ENCODE measurements around the gene NT5DC1. TPM values are rescaled to one million over a fixed set of nuclear protein-coding genes. Genes with fewer than 3 reads are reported as not detected.

Gene NT5DC1
- polyA plus RNA-seq, 1 of the 3 experiments (the other 2 are of a cell fraction), result 20.3 TPM

DNA sequence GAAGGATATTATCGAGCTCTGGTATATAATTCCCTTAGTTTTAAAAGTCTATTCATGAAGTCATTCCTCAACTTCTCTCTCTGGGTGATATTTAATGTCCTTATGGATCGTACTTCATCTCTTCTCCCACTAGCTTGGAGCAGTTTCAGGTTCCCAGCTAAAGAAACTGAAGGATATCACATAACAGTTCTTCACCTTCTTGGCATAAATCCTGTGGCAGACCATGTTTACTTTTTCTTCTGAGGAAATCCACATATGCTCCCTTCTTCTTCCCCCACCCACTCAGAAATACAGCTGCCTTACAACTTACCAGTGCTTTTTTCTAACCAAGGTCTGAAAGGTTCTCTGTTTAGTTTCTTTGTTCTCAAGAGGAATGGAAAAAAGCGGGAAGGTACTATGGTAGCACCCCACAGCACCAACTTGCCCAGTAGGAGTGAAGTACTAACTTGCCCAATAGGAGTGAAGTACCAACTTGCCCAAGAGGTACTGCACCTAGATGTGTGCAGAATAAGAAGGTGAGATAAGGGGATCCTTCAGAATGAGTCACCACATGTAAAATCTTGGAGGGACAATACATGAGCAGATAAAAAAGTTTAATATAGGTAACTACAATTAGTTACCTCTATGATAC is 100.1 kb downstream of the NT5DC1 start:
- CTCF ChIA-PET, result interaction anchor here (1.1 kb wide), 1 partner anchor 17 kb away, joined by 5 read pairs; no protein-coding TSS in a partner anchor
- H3K4me3 ChIP-seq (ENCODE audit: low read depth in 2 of 2, low read length in 1 of 2), result no peak overlapping the region
- no peak overlapping the region for H3K9ac ChIP-seq
- no peaks in the 10 kb centered on the region for H3K9me2 ChIP-seq
- no peak overlapping the region for H3K4me2 ChIP-seq
- no peaks in the 10 kb centered on the region for H3K9me3 ChIP-seq
- no peak overlapping the region for H2AFZ ChIP-seq (ENCODE audit: low read depth)
- H3K27ac ChIP-seq (ENCODE audit: low read depth in 2 of 2, low read length in 1 of 2), result no peak overlapping the region
- H3F3A ChIP-seq (replicated peaks; ENCODE audit: insufficient read depth), result no peaks in the 10 kb centered on the region
- H3K79me2 ChIP-seq (ENCODE audit: insufficient read depth), result no peaks in the 10 kb centered on the region
- H4K20me1 ChIP-seq (ENCODE audit: insufficient read depth), result no peaks in the 10 kb centered on the region
- peaks cover 0 to under 1% of the 10 kb centered on the region in 2 experiments; a peak in 1 of 4 replicates for H3K4me1 ChIP-seq (ENCODE audit: control insufficient read depth in 1 of 2, insufficient read depth in 2 of 2, low read depth in 1 of 2, low read length in 1 of 2)
- no peaks in the 10 kb centered on the region for H3K27me3 ChIP-seq (ENCODE audit: insufficient read depth)
- DNase-seq, result no peak
- WGBS (ENCODE audit: low lambda C conversion rate), result 95% methylated on average over 3 of the region's 3 CpGs
- POLR2A ChIA-PET, result no interaction called here
- TF ChIP-seq FOXM1 (IDR thresholded peaks at IDR 0.05; ENCODE audit: low read depth) (no peak), RCOR1 (IDR thresholded peaks at IDR 0.05; ENCODE audit: low read length) (no peak), POLR2AphosphoS5 (IDR thresholded peaks at IDR 0.05; ENCODE audit: low read depth, low read length) (no peak), RFX5 (IDR thresholded peaks at IDR 0.05; ENCODE audit: low read length) (no peak), SIN3A (IDR thresholded peaks at IDR 0.05; ENCODE audit: borderline replicate concordance, low read depth, low read length) (no peak), TAF1 (IDR thresholded peaks at IDR 0.05; ENCODE audit: borderline replicate concordance, low read depth, low read length) (no peak)
- TF ChIP-seq, protein P1, sequence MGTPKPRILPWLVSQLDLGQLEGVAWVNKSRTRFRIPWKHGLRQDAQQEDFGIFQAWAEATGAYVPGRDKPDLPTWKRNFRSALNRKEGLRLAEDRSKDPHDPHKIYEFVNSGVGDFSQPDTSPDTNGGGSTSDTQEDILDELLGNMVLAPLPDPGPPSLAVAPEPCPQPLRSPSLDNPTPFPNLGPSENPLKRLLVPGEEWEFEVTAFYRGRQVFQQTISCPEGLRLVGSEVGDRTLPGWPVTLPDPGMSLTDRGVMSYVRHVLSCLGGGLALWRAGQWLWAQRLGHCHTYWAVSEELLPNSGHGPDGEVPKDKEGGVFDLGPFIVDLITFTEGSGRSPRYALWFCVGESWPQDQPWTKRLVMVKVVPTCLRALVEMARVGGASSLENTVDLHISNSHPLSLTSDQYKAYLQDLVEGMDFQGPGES (IDR thresholded peaks at IDR 0.05; ENCODE audit: low read depth, low read length), result no peak
- TF ChIP-seq, protein P2, sequence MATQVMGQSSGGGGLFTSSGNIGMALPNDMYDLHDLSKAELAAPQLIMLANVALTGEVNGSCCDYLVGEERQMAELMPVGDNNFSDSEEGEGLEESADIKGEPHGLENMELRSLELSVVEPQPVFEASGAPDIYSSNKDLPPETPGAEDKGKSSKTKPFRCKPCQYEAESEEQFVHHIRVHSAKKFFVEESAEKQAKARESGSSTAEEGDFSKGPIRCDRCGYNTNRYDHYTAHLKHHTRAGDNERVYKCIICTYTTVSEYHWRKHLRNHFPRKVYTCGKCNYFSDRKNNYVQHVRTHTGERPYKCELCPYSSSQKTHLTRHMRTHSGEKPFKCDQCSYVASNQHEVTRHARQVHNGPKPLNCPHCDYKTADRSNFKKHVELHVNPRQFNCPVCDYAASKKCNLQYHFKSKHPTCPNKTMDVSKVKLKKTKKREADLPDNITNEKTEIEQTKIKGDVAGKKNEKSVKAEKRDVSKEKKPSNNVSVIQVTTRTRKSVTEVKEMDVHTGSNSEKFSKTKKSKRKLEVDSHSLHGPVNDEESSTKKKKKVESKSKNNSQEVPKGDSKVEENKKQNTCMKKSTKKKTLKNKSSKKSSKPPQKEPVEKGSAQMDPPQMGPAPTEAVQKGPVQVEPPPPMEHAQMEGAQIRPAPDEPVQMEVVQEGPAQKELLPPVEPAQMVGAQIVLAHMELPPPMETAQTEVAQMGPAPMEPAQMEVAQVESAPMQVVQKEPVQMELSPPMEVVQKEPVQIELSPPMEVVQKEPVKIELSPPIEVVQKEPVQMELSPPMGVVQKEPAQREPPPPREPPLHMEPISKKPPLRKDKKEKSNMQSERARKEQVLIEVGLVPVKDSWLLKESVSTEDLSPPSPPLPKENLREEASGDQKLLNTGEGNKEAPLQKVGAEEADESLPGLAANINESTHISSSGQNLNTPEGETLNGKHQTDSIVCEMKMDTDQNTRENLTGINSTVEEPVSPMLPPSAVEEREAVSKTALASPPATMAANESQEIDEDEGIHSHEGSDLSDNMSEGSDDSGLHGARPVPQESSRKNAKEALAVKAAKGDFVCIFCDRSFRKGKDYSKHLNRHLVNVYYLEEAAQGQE (IDR thresholded peaks at IDR 0.05; ENCODE audit: low read depth, low read length), result no peak
- H3K36me3 ChIP-seq (replicated peaks in 1 of 2; ENCODE audit: control insufficient read depth in 1 of 2, insufficient read depth in 2 of 2, low read length in 1 of 2), result no peaks in the 10 kb centered on the region

GRCh38 chr6:116201538-116201937 is 100.9 kb downstream of the NT5DC1 start:
- Histone ChIP-seq H3K9me3 (no peaks in the 10 kb centered on the region), H3K27ac (ENCODE audit: low read depth in 2 of 2, low read length in 1 of 2) (no peak overlapping the region), H3K4me1 (ENCODE audit: control insufficient read depth in 1 of 2, insufficient read depth in 2 of 2, low read depth in 1 of 2, low read length in 1 of 2) (peaks cover 0 to 6% of the 10 kb centered on the region in 2 experiments; a peak in 2 of 4 replicates), H3F3A (replicated peaks; ENCODE audit: insufficient read depth) (no peaks in the 10 kb centered on the region), H3K79me2 (ENCODE audit: insufficient read depth) (no peaks in the 10 kb centered on the region), H3K9me2 (no peaks in the 10 kb centered on the region), H3K4me3 (ENCODE audit: low read depth in 2 of 2, low read length in 1 of 2) (no peak overlapping the region), H3K36me3 (replicated peaks in 1 of 2; ENCODE audit: control insufficient read depth in 1 of 2, insufficient read depth in 2 of 2, low read length in 1 of 2) (no peaks in the 10 kb centered on the region), H3K27me3 (ENCODE audit: insufficient read depth) (no peaks in the 10 kb centered on the region), H3K9ac (no peak overlapping the region), H4K20me1 (ENCODE audit: insufficient read depth) (no peaks in the 10 kb centered on the region), H2AFZ (ENCODE audit: low read depth) (no peak overlapping the region), H3K4me2 (no peak overlapping the region)
- ChIA-PET POLR2A (no interaction called here), CTCF (no interaction called here)
- 86% methylated on average over 2 of the region's 2 CpGs for WGBS (ENCODE audit: low lambda C conversion rate)
- no peak for DNase-seq
- no peak for TF ChIP-seq RCOR1 (IDR thresholded peaks at IDR 0.05; ENCODE audit: low read length)
- TF ChIP-seq USF2 (IDR thresholded peaks at IDR 0.05; ENCODE audit: borderline replicate concordance, low read depth, low read length), result no peak
- TF ChIP-seq MEF2A (IDR thresholded peaks at IDR 0.05; ENCODE audit: borderline replicate concordance, low read depth), result no peak
- TF ChIP-seq RFX5 (IDR thresholded peaks at IDR 0.05; ENCODE audit: low read length), result no peak
- TF ChIP-seq, protein P3, sequence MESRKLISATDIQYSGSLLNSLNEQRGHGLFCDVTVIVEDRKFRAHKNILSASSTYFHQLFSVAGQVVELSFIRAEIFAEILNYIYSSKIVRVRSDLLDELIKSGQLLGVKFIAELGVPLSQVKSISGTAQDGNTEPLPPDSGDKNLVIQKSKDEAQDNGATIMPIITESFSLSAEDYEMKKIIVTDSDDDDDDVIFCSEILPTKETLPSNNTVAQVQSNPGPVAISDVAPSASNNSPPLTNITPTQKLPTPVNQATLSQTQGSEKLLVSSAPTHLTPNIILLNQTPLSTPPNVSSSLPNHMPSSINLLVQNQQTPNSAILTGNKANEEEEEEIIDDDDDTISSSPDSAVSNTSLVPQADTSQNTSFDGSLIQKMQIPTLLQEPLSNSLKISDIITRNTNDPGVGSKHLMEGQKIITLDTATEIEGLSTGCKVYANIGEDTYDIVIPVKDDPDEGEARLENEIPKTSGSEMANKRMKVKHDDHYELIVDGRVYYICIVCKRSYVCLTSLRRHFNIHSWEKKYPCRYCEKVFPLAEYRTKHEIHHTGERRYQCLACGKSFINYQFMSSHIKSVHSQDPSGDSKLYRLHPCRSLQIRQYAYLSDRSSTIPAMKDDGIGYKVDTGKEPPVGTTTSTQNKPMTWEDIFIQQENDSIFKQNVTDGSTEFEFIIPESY (IDR thresholded peaks at IDR 0.05; ENCODE audit: borderline replicate concordance, low read depth), result no peak
- TF ChIP-seq ELF1 (IDR thresholded peaks at IDR 0.05), result no peak
- no peak for TF ChIP-seq GABPA (IDR thresholded peaks at IDR 0.05; ENCODE audit: low read depth)
- TF ChIP-seq FOXJ3 (CRISPR knock-in tag; IDR thresholded peaks at IDR 0.05), result no peak
- TF ChIP-seq FOSL2 (IDR thresholded peaks at IDR 0.05; ENCODE audit: borderline replicate concordance, low read depth), result no peak
- no peak for TF ChIP-seq CTCF (IDR thresholded peaks at IDR 0.05)
